Type B pancreatic cell (in vitro differentiated cells): ENCODE measurements around the gene KAZN. TPM values are rescaled to one million over a fixed set of nuclear protein-coding genes. Genes with fewer than 3 reads are reported as not detected.

Source experiments
- DNase-seq: peaks from one replicate; pipeline ENCODE4 v3.0.0; 2021; ENCODE audit warnings: mixed read lengths; ENCODE audit not compliant: unreplicated experiment; ENCODE audit errors: extremely low spot score
- H3K27ac Mint-ChIP-seq: 2 replicates; pipeline ENCODE4 v1.8.0; 2021; ENCODE audit warnings: mild to moderate bottlenecking, mixed read lengths
- H3K27me3 Mint-ChIP-seq: 2 replicates; pipeline ENCODE4 v1.8.0; 2021; ENCODE audit warnings: mixed read lengths
- H3K36me3 Mint-ChIP-seq: 2 replicates; pipeline ENCODE4 v1.8.0; 2021; ENCODE audit warnings: mixed read lengths
- H3K4me1 Mint-ChIP-seq: one replicate; pipeline ENCODE4 v1.8.0; 2021; ENCODE audit warnings: mixed read lengths; ENCODE audit not compliant: unreplicated experiment
- H3K4me3 Mint-ChIP-seq: 2 replicates; pipeline ENCODE4 v1.8.0; 2021; ENCODE audit warnings: mild to moderate bottlenecking, mixed read lengths
- H3K9me3 Mint-ChIP-seq: 2 replicates; pipeline ENCODE4 v1.8.0; 2021; ENCODE audit warnings: mixed read lengths
- total RNA-seq: library from RNA; stranded (reverse); gene quantifications from 2 replicates; pipeline ENCODE4 v1.2.1, GENCODE V29; 2021; ENCODE audit warnings: low replicate concordance
- TF ChIP-seq, protein P1 (sequence below): fragments of 200-600 bp; sonication (generic); conservative IDR thresholded peaks from 2 replicates; pipeline ENCODE4 v1.5.0; 2021; ENCODE audit warnings: antibody characterized with exemption, mild to moderate bottlenecking

The KAZN gene
- total RNA-seq, 1 donor from 2014 or later, result 33.7 TPM

DNA sequence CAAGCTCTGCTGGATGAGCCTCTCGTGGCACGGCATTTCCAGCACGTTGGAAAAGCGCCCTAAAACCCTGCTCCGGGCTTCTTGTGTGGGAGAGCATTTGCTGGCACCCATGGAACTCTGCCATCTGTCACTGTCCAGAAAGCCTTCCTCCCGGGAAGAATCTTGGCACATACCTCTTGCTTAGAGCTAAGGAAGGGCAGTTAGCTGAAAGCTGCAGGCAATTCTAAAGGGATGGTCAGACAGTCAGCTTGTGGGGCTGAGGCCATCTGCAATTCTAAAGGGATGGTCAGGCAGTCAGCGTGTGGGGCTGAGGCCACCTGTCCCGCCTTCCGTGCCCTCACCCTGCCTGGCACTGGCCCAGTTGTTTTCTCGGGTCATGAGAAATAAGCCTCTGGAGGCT is 416.0 kb downstream of the KAZN start:
- Mint-ChIP-seq H3K36me3 (peaks cover 7% of the 10 kb centered on the region), H3K27ac (no peak overlapping the region), H3K4me3 (no peak overlapping the region), H3K27me3 (no peaks in the 10 kb centered on the region), H3K9me3 (no peaks in the 10 kb centered on the region), H3K4me1 (peaks cover 6% of the 10 kb centered on the region)
- no peak for DNase-seq
- TF ChIP-seq, protein P1, sequence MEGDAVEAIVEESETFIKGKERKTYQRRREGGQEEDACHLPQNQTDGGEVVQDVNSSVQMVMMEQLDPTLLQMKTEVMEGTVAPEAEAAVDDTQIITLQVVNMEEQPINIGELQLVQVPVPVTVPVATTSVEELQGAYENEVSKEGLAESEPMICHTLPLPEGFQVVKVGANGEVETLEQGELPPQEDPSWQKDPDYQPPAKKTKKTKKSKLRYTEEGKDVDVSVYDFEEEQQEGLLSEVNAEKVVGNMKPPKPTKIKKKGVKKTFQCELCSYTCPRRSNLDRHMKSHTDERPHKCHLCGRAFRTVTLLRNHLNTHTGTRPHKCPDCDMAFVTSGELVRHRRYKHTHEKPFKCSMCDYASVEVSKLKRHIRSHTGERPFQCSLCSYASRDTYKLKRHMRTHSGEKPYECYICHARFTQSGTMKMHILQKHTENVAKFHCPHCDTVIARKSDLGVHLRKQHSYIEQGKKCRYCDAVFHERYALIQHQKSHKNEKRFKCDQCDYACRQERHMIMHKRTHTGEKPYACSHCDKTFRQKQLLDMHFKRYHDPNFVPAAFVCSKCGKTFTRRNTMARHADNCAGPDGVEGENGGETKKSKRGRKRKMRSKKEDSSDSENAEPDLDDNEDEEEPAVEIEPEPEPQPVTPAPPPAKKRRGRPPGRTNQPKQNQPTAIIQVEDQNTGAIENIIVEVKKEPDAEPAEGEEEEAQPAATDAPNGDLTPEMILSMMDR, result no peak

DNA sequence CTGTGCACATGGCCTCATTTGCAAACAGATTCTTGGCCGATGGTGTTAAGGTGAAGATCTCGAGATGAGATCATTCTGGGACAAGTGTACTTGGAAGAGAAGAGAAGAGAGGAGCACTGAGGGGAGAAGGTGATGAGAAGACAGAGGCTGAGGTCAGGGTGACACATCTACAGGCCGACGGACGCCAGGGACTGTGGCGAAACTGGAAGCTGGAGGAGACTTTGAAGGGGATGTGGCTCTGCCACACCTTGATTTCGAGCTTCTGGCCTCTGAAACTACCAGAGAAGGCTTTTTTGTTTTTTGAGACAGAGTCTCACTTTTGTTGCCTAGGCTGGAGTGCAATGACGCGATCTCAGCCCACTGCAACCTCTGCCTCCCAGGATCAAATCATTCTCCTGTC is 417.5 kb downstream of the KAZN start:
- no peak for DNase-seq
- Mint-ChIP-seq H3K36me3 (no peaks in the 10 kb centered on the region), H3K9me3 (no peaks in the 10 kb centered on the region), H3K4me1 (peaks cover 13% of the 10 kb centered on the region), H3K27me3 (no peaks in the 10 kb centered on the region), H3K4me3 (peak overlapping the region; percentile 41), H3K27ac (peak overlapping the region; percentile 72)
- TF ChIP-seq, protein P1, result no peak

GRCh38 chr1:15016526-15016925 is 418.0 kb downstream of the KAZN start:
- Mint-ChIP-seq H3K27ac (no peak overlapping the region), H3K9me3 (no peaks in the 10 kb centered on the region), H3K27me3 (no peaks in the 10 kb centered on the region), H3K36me3 (no peaks in the 10 kb centered on the region), H3K4me1 (peaks cover 15% of the 10 kb centered on the region), H3K4me3 (no peak overlapping the region)
- DNase-seq, result no peak
- TF ChIP-seq, protein P1, result no peak

GRCh38 chr1:15017120-15017519 is 418.6 kb downstream of the KAZN start:
- no peaks in the 10 kb centered on the region for H3K9me3 Mint-ChIP-seq
- no peaks in the 10 kb centered on the region for H3K36me3 Mint-ChIP-seq
- no peak overlapping the region for H3K27ac Mint-ChIP-seq
- no peak overlapping the region for H3K4me3 Mint-ChIP-seq
- TF ChIP-seq, protein P1, result no peak
- H3K27me3 Mint-ChIP-seq, result no peaks in the 10 kb centered on the region
- no peak for DNase-seq
- peaks cover 17% of the 10 kb centered on the region for H3K4me1 Mint-ChIP-seq

DNA sequence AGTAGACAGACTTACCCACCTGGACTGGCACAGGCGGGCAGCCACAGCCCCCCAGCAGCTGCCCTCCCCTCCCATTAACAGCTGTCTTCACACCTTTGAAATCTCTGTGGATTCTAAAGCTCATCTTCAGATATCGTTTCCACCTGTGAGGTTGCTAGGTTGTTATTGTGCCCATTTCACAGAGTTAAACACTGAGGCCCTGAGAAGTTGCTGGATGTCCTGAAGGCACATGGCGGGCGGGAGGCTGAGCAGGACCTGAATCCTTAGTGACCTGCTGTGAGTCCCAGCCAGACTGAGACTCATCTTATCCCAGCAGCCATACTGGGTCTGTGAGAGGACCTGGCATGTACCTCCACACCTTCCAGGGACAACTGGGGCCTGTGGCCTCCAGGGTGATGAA is 420.3 kb downstream of the KAZN start:
- Mint-ChIP-seq H3K27me3 (no peaks in the 10 kb centered on the region), H3K4me1 (peaks cover 31% of the 10 kb centered on the region), H3K9me3 (peaks cover under 1% of the 10 kb centered on the region), H3K4me3 (no peak overlapping the region), H3K27ac (no peak overlapping the region), H3K36me3 (peaks cover under 1% of the 10 kb centered on the region)
- no peak for DNase-seq
- TF ChIP-seq, protein P1, result no peak
